ENCODE data around the gene SLC38A9. TPM values are rescaled to one million over a fixed set of nuclear protein-coding genes. Genes with fewer than 3 reads are reported as not detected.

Gene SLC38A9
- 31.1 and 31.6 TPM in 2 replicates for total RNA-seq

DNA sequence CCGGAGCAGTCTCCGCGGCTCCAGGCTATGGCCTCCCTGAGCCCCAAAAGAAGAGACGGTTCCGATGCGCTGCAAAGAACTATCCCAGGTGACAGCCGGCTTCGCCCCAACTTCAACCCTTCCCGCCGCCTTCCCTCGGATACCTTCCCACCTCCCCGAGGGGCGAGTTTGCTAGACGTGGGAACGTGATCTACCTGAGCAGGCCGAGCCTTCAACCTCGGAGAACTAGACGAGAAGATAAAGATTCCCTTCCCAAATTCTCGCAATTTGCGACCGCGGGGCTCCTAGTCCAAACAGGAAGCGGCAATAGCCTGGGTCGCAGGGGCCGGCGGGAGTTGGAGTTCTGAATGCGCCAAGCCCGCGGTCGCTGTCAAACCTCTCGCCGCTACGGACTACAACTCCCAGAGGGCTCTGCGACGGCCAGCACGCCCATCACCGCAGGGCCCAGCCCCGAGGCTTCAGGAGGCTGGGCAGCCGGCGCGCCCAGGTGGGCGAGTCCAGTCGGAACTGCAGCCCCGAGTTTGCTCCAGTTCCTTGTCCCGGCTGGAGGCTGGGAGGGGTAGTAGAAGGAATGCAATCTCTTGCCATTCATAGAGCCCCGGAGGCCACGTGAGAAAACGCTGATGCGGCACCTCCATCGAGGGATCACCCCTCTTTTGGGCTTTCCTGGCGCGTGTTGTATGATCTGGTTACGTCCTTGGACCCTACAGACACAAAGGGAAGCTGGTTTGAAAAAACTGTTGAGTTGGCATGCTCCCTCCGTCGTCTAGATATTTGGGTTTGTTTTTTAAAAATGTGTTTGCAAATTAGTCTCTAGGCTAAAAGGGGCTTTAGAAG is at the start of gene SLC38A9:
SLC38A9 (minus strand) TSS at position 302 of the 837 bp plus-strand sequence. CDS start 14,366 bp downstream, outside the sequence.

DNA sequence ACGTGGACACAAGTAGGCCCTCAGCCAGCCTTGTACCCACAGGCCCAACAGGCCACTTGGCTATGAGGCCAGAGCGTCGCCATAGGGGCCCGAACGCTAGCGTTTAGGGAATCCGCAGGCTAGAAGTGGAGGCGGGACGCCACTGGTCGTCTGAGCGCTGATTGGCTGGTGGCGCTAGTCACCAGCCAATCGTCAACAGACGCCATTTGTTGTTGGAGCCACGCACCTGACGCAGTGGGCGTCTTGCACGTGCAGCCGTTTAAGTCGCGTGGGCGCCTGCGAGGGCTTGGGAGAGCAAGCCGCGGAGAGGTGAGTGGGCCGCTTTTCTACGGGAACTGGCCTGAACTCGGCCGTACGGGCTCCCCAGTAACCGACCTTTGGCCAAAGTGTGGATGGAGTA is 25.7 kb upstream of the SLC38A9 start, which contains the start of gene DDX4:
DDX4 (plus strand) TSS at position 269 of the 400 bp plus-strand sequence. CDS start 903 bp downstream, outside the sequence.

Other genes with a start within 250 kb of the SLC38A9 start
- gene PLPP1, start 177.4 kb downstream of the SLC38A9 start, total RNA-seq = 66.0 and 112 TPM in 2 replicates
- gene DDX4, start 25.7 kb upstream of the SLC38A9 start, total RNA-seq = not detected in 2 replicates
- gene IL31RA, start 139.0 kb upstream of the SLC38A9 start, total RNA-seq = 0.63 and 0.77 TPM in 2 replicates